HCT116 (cell line): ENCODE data around the gene DENND1A. TPM values are rescaled to one million over a fixed set of nuclear protein-coding genes. Genes with fewer than 3 reads are reported as not detected.

Source experiments
- ATAC-seq: fragments of 200-7000 bp; cut with Tn5 transposase; 2 replicates; pipeline ENCODE4 v1.9.1; 2020; ENCODE audit warnings: mild to moderate bottlenecking, moderate library complexity
- BruUV-seq: library from RNA; stranded (reverse); fragments of 400-500 nt; replicated peaks from 2 replicates; lab custom pipeline; 2021; lab: Mats Ljungman, UMichigan
- CTCF ChIA-PET: fragments of 300-600 bp; sonication (Branson Sonifier 250); formaldehyde crosslinking; loops from one replicate; lab custom pipeline; 2021; ENCODE audit warnings: antibody characterized with exemption; lab: Charles Lee
- POLR2A ChIA-PET: fragments of 300-600, 350-600 bp; sonication (Branson Sonifier 250); formaldehyde crosslinking; loops from one replicate; lab custom pipeline; 2021; ENCODE audit warnings: antibody characterized with exemption; lab: Charles Lee
- RAD21 ChIA-PET, 2 experiments: fragments of 300-600 bp; sonication (Branson Sonifier 250); formaldehyde crosslinking; loops; one replicate each; lab custom pipeline; 2023; ENCODE audit warnings: low total read pairs in 2 of 2; ENCODE audit not compliant: uncharacterized antibody in 2 of 2, unreplicated experiment in 2 of 2, low non-redundant PET in 1 of 2; lab: Charles Lee
- DNase-seq: peaks from one replicate; pipeline ENCODE4 v3.0.0-alpha.2; 2010; ENCODE audit warnings: low read depth, low spot score
- H2AFZ ChIP-seq: fragments of 200-600 bp; shearing (Covaris generic), sonication (generic); 2 replicates; pipeline ENCODE4 v1.6.1; 2017; ENCODE audit warnings: low read depth, mixed run types, mixed read lengths, antibody characterized with exemption, low read length; ENCODE audit not compliant: poor library complexity, severe bottlenecking
- H3K27ac ChIP-seq: 2 replicates; pipeline ENCODE4 v1.5.1; 2012; ENCODE audit warnings: low read depth, low read length
- H3K27me3 ChIP-seq: fragments of 200-600 bp; sonication (generic); 2 replicates; pipeline ENCODE4 v1.6.1; 2016; ENCODE audit warnings: mixed run types, low read length, mixed read lengths; ENCODE audit not compliant: insufficient read depth
- H3K36me3 ChIP-seq, 2 experiments: fragments of 200-500 bp in 1 of 2; fragments of 200-600 bp in 1 of 2; sonication (Bioruptor generic) in 1 of 2; sonication (generic) in 1 of 2; 2 replicates each; pipeline versions ENCODE4 v1.5.1 to v1.6.1; 2014 to 2016; ENCODE audit warnings: low read length in 2 of 2, inconsistent platforms in 1 of 2, mixed read lengths in 1 of 2, mixed run types in 1 of 2; ENCODE audit not compliant: insufficient read depth in 2 of 2, control insufficient read depth in 1 of 2
- H3K4me1 ChIP-seq, 2 experiments: fragments of 200-600 bp in 1 of 2; sonication (generic) in 1 of 2; 2 replicates each; pipeline versions ENCODE4 v1.5.1 to v1.6.1; 2012 to 2017; ENCODE audit warnings: low read length in 2 of 2, inconsistent platforms in 1 of 2, mild to moderate bottlenecking in 1 of 2, mixed read lengths in 1 of 2, mixed run types in 1 of 2, moderate library complexity in 1 of 2; ENCODE audit not compliant: insufficient read depth in 2 of 2, control insufficient read depth in 1 of 2
- H3K4me2 ChIP-seq: fragments of 200-600 bp; sonication (generic); 2 replicates; pipeline ENCODE4 v1.6.1; 2017; ENCODE audit warnings: mixed run types, low read length, mixed read lengths
- H3K4me3 ChIP-seq, 2 experiments: fragments of 200-600 bp in 1 of 2; sonication (generic) in 1 of 2; replicated peaks in 1 of 2; 2 replicates each; pipeline ENCODE4 v1.5.1; 2011 to 2016; ENCODE audit warnings: low read length in 2 of 2, control low read depth in 1 of 2, low read depth in 1 of 2, mild to moderate bottlenecking in 1 of 2, mixed read lengths in 1 of 2, mixed run types in 1 of 2
- H3K79me2 ChIP-seq: fragments of 200-600 bp; sonication (generic); 2 replicates; pipeline ENCODE4 v1.6.1; 2017; ENCODE audit warnings: mild to moderate bottlenecking, mixed run types, low read length, moderate library complexity, mixed read lengths; ENCODE audit not compliant: insufficient read depth
- H3K9ac ChIP-seq: fragments of 200-600 bp; sonication (generic); 2 replicates; pipeline ENCODE4 v1.6.1; 2016; ENCODE audit warnings: low read length, mixed read lengths
- H3K9me2 ChIP-seq: fragments of 200-600 bp; sonication (generic), shearing (Covaris generic); 2 replicates; pipeline ENCODE4 v1.6.1; 2017; ENCODE audit warnings: mixed run types, mild to moderate bottlenecking, moderate library complexity; ENCODE audit not compliant: insufficient read depth
- H3K9me3 ChIP-seq, 2 experiments: fragments of 200-500 bp in 1 of 2; fragments of 200-600 bp in 1 of 2; sonication (Bioruptor generic) in 1 of 2; sonication (generic) in 1 of 2; 2 replicates each; pipeline ENCODE4 v1.6.1; 2014 to 2017; ENCODE audit warnings: low read length in 2 of 2, mixed read lengths in 2 of 2, inconsistent platforms in 1 of 2, low read depth in 1 of 2, mild to moderate bottlenecking in 1 of 2, mixed run types in 1 of 2, moderate library complexity in 1 of 2; ENCODE audit not compliant: control insufficient read depth in 1 of 2, insufficient read depth in 1 of 2
- H4K20me1 ChIP-seq: fragments of 200-600 bp; sonication (generic), shearing (Covaris generic); 2 replicates; pipeline ENCODE4 v1.6.1; 2017; ENCODE audit warnings: mixed run types, mild to moderate bottlenecking, moderate library complexity; ENCODE audit not compliant: insufficient read depth
- ATF3 ChIP-seq: IDR thresholded peaks from 2 replicates; pipeline ENCODE4 v1.6.1; 2012
- CBX3 ChIP-seq: IDR thresholded peaks from 2 replicates; pipeline ENCODE4 v1.6.1; 2012; ENCODE audit warnings: low read depth
- CEBPB ChIP-seq: IDR thresholded peaks from 2 replicates; pipeline ENCODE4 v1.6.1; 2012; ENCODE audit warnings: low read depth
- EGR1 ChIP-seq: IDR thresholded peaks from 2 replicates; pipeline ENCODE4 v1.6.1; 2012; ENCODE audit warnings: low read depth
- ELF1 ChIP-seq: IDR thresholded peaks from 2 replicates; pipeline ENCODE4 v1.6.1; 2012; ENCODE audit warnings: low read depth, borderline replicate concordance
- EZH2phosphoT487 ChIP-seq: fragments of 200-600 bp; IDR thresholded peaks from 2 replicates; pipeline ENCODE4 v1.6.1; 2018; ENCODE audit warnings: antibody characterized with exemption, borderline replicate concordance
- FOSL1 ChIP-seq: IDR thresholded peaks from 2 replicates; pipeline ENCODE4 v1.6.1; 2012; ENCODE audit warnings: low read depth
- RAD21 ChIP-seq: IDR thresholded peaks from 2 replicates; pipeline ENCODE4 v1.6.1; 2012; ENCODE audit warnings: low read depth, mild to moderate bottlenecking
- SIN3A ChIP-seq: IDR thresholded peaks from 2 replicates; pipeline ENCODE4 v1.6.1; 2012; ENCODE audit warnings: low read depth
- SP1 ChIP-seq: IDR thresholded peaks from 2 replicates; pipeline ENCODE4 v1.6.1; 2012; ENCODE audit warnings: low read depth
- SRF ChIP-seq: IDR thresholded peaks from 2 replicates; pipeline ENCODE4 v1.6.1; 2012; ENCODE audit warnings: low read depth
- TCF7L2 ChIP-seq: IDR thresholded peaks from 2 replicates; pipeline ENCODE4 v1.7.0; 2011; ENCODE audit warnings: borderline replicate concordance, inconsistent platforms; ENCODE audit not compliant: insufficient read depth, insufficient read length; ENCODE audit errors: extremely low read depth
- YY1 ChIP-seq: IDR thresholded peaks from 2 replicates; pipeline ENCODE4 v1.6.1; 2011; ENCODE audit warnings: low read length, low read depth, moderate library complexity, mild to moderate bottlenecking; ENCODE audit not compliant: insufficient replicate concordance; ENCODE audit errors: extremely low read depth
- ZBTB33 ChIP-seq: IDR thresholded peaks from 2 replicates; pipeline ENCODE4 v1.6.1; 2011; ENCODE audit warnings: mild to moderate bottlenecking, low read length, moderate library complexity; ENCODE audit not compliant: insufficient replicate concordance; ENCODE audit errors: extremely low read depth
- intact Hi-C: fragments of 100-400 bp; cut with micrococcal nuclease; formaldehyde crosslinking; loops from 2 replicates; pipeline ENCODE4 v1.10.0; 2022
- total RNA-seq: library from RNA; stranded (reverse); gene quantifications from one replicate; pipeline ENCODE4 v1.2.1, GENCODE V29; 2021; ENCODE audit not compliant: unreplicated experiment
- TF ChIP-seq, protein P1 (sequence below): IDR thresholded peaks from 2 replicates; pipeline ENCODE4 v1.6.1; 2012; ENCODE audit warnings: low read depth
- TF ChIP-seq, protein P2 (sequence below): IDR thresholded peaks from 2 replicates; pipeline ENCODE4 v1.6.1; 2012

DENND1A gene
- total RNA-seq, 1 experiment from 2014 or later, result 33.0 TPM

DNA sequence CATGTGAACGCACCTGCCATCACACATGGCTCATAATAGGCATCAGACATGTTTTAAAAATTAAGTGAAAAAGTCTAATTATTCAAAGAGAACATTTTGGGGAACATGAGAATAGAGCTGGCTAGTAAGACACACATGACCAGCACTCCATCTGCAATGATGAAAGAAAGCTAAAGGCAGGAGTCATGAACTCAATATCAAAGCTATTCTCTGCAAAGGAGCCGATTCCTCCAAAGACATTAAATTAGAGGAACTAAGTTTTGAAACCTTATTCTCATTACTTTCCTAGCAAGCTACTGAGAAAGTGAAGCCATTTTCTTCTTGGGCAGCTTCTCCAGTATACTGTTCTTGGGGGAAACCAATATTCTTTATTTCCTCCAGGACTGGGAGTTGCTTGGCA is 401.9 kb downstream of the DENND1A start:
- Histone ChIP-seq H3K79me2 (no peaks in the 10 kb centered on the region), H3K9ac (no peak overlapping the region), H3K4me1 (no peaks in the 10 kb centered on the region), H3K27me3 (no peaks in the 10 kb centered on the region), H3K4me3 (no peak overlapping the region), H2AFZ (no peak overlapping the region), H3K36me3 (0 out of 4 replicates have a peak, but pooled peaks cover 0 to 4% of the 10 kb centered on the region in 2 experiments), H3K27ac (no peak overlapping the region), H3K9me3 (peaks cover 4 to 6% of the 10 kb centered on the region in 2 experiments; a peak in 2 of 4 replicates), H3K9me2 (no peaks in the 10 kb centered on the region), H3K4me2 (no peak overlapping the region), H4K20me1 (no peaks in the 10 kb centered on the region)
- POLR2A ChIA-PET, result no interaction called here
- RAD21 ChIA-PET, result no interaction called here
- no TSS peak for BruUV-seq
- TF ChIP-seq, protein P1, sequence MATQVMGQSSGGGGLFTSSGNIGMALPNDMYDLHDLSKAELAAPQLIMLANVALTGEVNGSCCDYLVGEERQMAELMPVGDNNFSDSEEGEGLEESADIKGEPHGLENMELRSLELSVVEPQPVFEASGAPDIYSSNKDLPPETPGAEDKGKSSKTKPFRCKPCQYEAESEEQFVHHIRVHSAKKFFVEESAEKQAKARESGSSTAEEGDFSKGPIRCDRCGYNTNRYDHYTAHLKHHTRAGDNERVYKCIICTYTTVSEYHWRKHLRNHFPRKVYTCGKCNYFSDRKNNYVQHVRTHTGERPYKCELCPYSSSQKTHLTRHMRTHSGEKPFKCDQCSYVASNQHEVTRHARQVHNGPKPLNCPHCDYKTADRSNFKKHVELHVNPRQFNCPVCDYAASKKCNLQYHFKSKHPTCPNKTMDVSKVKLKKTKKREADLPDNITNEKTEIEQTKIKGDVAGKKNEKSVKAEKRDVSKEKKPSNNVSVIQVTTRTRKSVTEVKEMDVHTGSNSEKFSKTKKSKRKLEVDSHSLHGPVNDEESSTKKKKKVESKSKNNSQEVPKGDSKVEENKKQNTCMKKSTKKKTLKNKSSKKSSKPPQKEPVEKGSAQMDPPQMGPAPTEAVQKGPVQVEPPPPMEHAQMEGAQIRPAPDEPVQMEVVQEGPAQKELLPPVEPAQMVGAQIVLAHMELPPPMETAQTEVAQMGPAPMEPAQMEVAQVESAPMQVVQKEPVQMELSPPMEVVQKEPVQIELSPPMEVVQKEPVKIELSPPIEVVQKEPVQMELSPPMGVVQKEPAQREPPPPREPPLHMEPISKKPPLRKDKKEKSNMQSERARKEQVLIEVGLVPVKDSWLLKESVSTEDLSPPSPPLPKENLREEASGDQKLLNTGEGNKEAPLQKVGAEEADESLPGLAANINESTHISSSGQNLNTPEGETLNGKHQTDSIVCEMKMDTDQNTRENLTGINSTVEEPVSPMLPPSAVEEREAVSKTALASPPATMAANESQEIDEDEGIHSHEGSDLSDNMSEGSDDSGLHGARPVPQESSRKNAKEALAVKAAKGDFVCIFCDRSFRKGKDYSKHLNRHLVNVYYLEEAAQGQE, result no peak
- TF ChIP-seq SP1 (no peak), ATF3 (no peak), CBX3 (no peak)
- ATAC-seq (no peak), DNase-seq (no peak)
- intact Hi-C loops, result no loop called here
- CTCF ChIA-PET, result no interaction called here

DNA sequence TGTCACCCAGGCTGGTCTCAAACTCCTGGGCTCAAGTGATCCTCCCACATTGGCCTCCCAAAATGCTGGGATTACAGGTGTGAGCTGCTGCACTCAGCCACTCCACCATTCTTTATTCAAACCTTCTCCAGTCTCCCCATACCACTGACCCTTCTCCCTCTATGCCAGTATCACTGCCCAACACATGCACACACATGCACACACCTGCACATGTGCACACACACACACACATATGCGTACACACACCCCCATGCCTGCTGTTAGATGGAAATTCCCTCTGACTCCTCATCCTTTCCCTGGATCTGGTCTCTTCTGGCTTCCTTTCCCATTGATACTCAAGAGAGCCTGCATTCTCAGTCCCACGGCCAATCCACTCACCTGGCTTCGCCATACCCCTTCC is 404.0 kb downstream of the DENND1A start:
- no peaks in the 10 kb centered on the region for H3K27me3 ChIP-seq
- BruUV-seq, result no TSS peak
- no peaks in the 10 kb centered on the region for H3K79me2 ChIP-seq
- H3K4me1 ChIP-seq, result no peaks in the 10 kb centered on the region
- RAD21 ChIA-PET, result no interaction called here
- H3K4me2 ChIP-seq, result no peak overlapping the region
- H3K9ac ChIP-seq, result no peak overlapping the region
- H2AFZ ChIP-seq, result no peak overlapping the region
- H3K4me3 ChIP-seq, result no peak overlapping the region
- peaks cover 4 to 6% of the 10 kb centered on the region in 2 experiments; a peak in 2 of 4 replicates for H3K9me3 ChIP-seq
- no peaks in the 10 kb centered on the region for H3K9me2 ChIP-seq
- no peaks in the 10 kb centered on the region for H4K20me1 ChIP-seq
- H3K27ac ChIP-seq, result no peak overlapping the region
- POLR2A ChIA-PET, result no interaction called here
- intact Hi-C loops, result no loop called here
- CTCF ChIA-PET, result no interaction called here
- ATAC-seq (no peak), DNase-seq (no peak)
- H3K36me3 ChIP-seq, result 0 out of 4 replicates have a peak, but pooled peaks cover 0 to 4% of the 10 kb centered on the region in 2 experiments
- TF ChIP-seq EGR1 (no peak), CBX3 (no peak), SRF (no peak), ELF1 (no peak), EZH2phosphoT487 (no peak), CEBPB (no peak), RAD21 (no peak), FOSL1 (no peak), YY1 (no peak), TCF7L2 (no peak), ZBTB33 (no peak), SIN3A (no peak)
- TF ChIP-seq, protein P2, sequence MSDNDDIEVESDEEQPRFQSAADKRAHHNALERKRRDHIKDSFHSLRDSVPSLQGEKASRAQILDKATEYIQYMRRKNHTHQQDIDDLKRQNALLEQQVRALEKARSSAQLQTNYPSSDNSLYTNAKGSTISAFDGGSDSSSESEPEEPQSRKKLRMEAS, result no peak
